Erythroblast (primary cell): ENCODE data around the gene EXOC3.

Source experiments
- GATA1 ChIP-seq: IDR thresholded peaks from 2 replicates; pipeline ENCODE4 v1.6.1; 2011; ENCODE audit warnings: low read depth, mild to moderate bottlenecking, control low read depth, low read length, moderate library complexity
- POLR2A ChIP-seq: IDR thresholded peaks from 2 replicates; pipeline ENCODE4 v1.6.1; 2011; ENCODE audit warnings: mild to moderate bottlenecking, low read length

GRCh38 chr5:404666-405241 is 38.2 kb upstream of the EXOC3 start:
- TF ChIP-seq POLR2A (no peak), GATA1 (no peak)
